Measurements from ENCODE around the gene TPGS2.

TPGS2 gene

GRCh38 chr18:36780748-36781147 is 48.1 kb downstream of the TPGS2 start:
- TF ChIP-seq ZNF70 (CRISPR knock-in tag; IDR thresholded peaks at IDR 0.05): no peak
- no peak for TF ChIP-seq GLIS3 (CRISPR knock-in tag; IDR thresholded peaks at IDR 0.05)
- no peak for TF ChIP-seq CREB5 (CRISPR knock-in tag; IDR thresholded peaks at IDR 0.05; ENCODE audit: low read depth)
- TF ChIP-seq TOX (CRISPR knock-in tag; IDR thresholded peaks at IDR 0.05; ENCODE audit: borderline replicate concordance): no peak
- no peak for TF ChIP-seq ESRRG (CRISPR knock-in tag; IDR thresholded peaks at IDR 0.05)
- TF ChIP-seq, protein P1, sequence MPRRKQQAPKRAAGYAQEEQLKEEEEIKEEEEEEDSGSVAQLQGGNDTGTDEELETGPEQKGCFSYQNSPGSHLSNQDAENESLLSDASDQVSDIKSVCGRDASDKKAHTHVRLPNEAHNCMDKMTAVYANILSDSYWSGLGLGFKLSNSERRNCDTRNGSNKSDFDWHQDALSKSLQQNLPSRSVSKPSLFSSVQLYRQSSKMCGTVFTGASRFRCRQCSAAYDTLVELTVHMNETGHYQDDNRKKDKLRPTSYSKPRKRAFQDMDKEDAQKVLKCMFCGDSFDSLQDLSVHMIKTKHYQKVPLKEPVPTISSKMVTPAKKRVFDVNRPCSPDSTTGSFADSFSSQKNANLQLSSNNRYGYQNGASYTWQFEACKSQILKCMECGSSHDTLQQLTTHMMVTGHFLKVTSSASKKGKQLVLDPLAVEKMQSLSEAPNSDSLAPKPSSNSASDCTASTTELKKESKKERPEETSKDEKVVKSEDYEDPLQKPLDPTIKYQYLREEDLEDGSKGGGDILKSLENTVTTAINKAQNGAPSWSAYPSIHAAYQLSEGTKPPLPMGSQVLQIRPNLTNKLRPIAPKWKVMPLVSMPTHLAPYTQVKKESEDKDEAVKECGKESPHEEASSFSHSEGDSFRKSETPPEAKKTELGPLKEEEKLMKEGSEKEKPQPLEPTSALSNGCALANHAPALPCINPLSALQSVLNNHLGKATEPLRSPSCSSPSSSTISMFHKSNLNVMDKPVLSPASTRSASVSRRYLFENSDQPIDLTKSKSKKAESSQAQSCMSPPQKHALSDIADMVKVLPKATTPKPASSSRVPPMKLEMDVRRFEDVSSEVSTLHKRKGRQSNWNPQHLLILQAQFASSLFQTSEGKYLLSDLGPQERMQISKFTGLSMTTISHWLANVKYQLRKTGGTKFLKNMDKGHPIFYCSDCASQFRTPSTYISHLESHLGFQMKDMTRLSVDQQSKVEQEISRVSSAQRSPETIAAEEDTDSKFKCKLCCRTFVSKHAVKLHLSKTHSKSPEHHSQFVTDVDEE (CRISPR knock-in tag; IDR thresholded peaks at IDR 0.05): no peak
- TF ChIP-seq ZFP3 (CRISPR knock-in tag; IDR thresholded peaks at IDR 0.05): no peak
- no peak for TF ChIP-seq PPARA (CRISPR knock-in tag; IDR thresholded peaks at IDR 0.05; ENCODE audit: borderline replicate concordance)
- no peak for TF ChIP-seq ZNF565 (CRISPR knock-in tag; conservative IDR thresholded peaks at IDR 0.05; ENCODE audit: low read depth)
- no peak for TF ChIP-seq TCF4 (CRISPR knock-in tag; IDR thresholded peaks at IDR 0.05; ENCODE audit: borderline replicate concordance)
- TF ChIP-seq CSRNP3 (CRISPR knock-in tag; IDR thresholded peaks at IDR 0.05): no peak
- TF ChIP-seq, protein P2, sequence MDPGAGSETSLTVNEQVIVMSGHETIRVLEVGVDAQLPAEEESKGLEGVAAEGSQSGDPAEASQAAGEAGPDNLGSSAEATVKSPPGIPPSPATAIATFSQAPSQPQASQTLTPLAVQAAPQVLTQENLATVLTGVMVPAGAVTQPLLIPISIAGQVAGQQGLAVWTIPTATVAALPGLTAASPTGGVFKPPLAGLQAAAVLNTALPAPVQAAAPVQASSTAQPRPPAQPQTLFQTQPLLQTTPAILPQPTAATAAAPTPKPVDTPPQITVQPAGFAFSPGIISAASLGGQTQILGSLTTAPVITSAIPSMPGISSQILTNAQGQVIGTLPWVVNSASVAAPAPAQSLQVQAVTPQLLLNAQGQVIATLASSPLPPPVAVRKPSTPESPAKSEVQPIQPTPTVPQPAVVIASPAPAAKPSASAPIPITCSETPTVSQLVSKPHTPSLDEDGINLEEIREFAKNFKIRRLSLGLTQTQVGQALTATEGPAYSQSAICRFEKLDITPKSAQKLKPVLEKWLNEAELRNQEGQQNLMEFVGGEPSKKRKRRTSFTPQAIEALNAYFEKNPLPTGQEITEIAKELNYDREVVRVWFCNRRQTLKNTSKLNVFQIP (CRISPR knock-in tag; IDR thresholded peaks at IDR 0.05; ENCODE audit: borderline replicate concordance, low read depth): no peak
- no peak for TF ChIP-seq ZC3H10 (CRISPR knock-in tag; IDR thresholded peaks at IDR 0.05)
- no peak for TF ChIP-seq ARNTL (CRISPR knock-in tag; IDR thresholded peaks at IDR 0.05; ENCODE audit: borderline replicate concordance, low read depth)
- no peak for TF ChIP-seq RARB (CRISPR knock-in tag; IDR thresholded peaks at IDR 0.05)
- no peak for TF ChIP-seq ZNF8 (CRISPR knock-in tag; IDR thresholded peaks at IDR 0.05)
- no peak for TF ChIP-seq SNAI2 (CRISPR knock-in tag; IDR thresholded peaks at IDR 0.05)
- TF ChIP-seq PATZ1 (CRISPR knock-in tag; IDR thresholded peaks at IDR 0.05; ENCODE audit: borderline replicate concordance): no peak
- no peak for TF ChIP-seq ISL1 (CRISPR knock-in tag; IDR thresholded peaks at IDR 0.05)
- TF ChIP-seq ZFP30 (CRISPR knock-in tag; IDR thresholded peaks at IDR 0.05): no peak
- ATAC-seq: no peak

GRCh38 chr18:36777566-36777965 is 51.2 kb downstream of the TPGS2 start:
- no peak for ATAC-seq
- TF ChIP-seq ZNF8 (CRISPR knock-in tag; IDR thresholded peaks at IDR 0.05) (no peak), OSR1 (CRISPR knock-in tag; IDR thresholded peaks at IDR 0.05) (no peak), ZFP30 (CRISPR knock-in tag; IDR thresholded peaks at IDR 0.05) (no peak), BACH2 (CRISPR knock-in tag; IDR thresholded peaks at IDR 0.05; ENCODE audit: borderline replicate concordance) (no peak), GLIS3 (CRISPR knock-in tag; IDR thresholded peaks at IDR 0.05) (no peak), ZNF70 (CRISPR knock-in tag; IDR thresholded peaks at IDR 0.05) (no peak), CREB5 (CRISPR knock-in tag; IDR thresholded peaks at IDR 0.05; ENCODE audit: low read depth) (no peak), ISL1 (CRISPR knock-in tag; IDR thresholded peaks at IDR 0.05) (no peak), CSRNP3 (CRISPR knock-in tag; IDR thresholded peaks at IDR 0.05) (no peak), TCF4 (CRISPR knock-in tag; IDR thresholded peaks at IDR 0.05; ENCODE audit: borderline replicate concordance) (no peak), RARB (CRISPR knock-in tag; IDR thresholded peaks at IDR 0.05) (no peak)
- TF ChIP-seq, protein P2 (CRISPR knock-in tag; IDR thresholded peaks at IDR 0.05; ENCODE audit: borderline replicate concordance, low read depth): no peak

All from SK-N-SH treated with all-trans-retinoic acid at 6 μM for 48 hours (cell line).